ENCODE measurements around the gene KYAT1.

KYAT1 gene

GRCh38 chr9:128887914-128888350, 6.2 kb upstream of the KYAT1 start:
- no peak for DNase-seq (ENCODE audit: extremely low spot score)
- ChIA-PET POLR2A (no interaction called here), CTCF (interaction anchor here (0.9 to 2.7 kb wide), 2 partner anchors 13 to 26 kb away, joined by 3 to 10 read pairs; no protein-coding TSS in a partner anchor)
- TF ChIP-seq, protein P1, sequence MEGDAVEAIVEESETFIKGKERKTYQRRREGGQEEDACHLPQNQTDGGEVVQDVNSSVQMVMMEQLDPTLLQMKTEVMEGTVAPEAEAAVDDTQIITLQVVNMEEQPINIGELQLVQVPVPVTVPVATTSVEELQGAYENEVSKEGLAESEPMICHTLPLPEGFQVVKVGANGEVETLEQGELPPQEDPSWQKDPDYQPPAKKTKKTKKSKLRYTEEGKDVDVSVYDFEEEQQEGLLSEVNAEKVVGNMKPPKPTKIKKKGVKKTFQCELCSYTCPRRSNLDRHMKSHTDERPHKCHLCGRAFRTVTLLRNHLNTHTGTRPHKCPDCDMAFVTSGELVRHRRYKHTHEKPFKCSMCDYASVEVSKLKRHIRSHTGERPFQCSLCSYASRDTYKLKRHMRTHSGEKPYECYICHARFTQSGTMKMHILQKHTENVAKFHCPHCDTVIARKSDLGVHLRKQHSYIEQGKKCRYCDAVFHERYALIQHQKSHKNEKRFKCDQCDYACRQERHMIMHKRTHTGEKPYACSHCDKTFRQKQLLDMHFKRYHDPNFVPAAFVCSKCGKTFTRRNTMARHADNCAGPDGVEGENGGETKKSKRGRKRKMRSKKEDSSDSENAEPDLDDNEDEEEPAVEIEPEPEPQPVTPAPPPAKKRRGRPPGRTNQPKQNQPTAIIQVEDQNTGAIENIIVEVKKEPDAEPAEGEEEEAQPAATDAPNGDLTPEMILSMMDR (IDR thresholded peaks at IDR 0.05; ENCODE audit: control extremely low read depth, extremely low read depth, low read depth, missing control alignments), result no peak

- CTCF ChIA-PET, result interaction anchor here (2.7 kb wide), 1 partner anchor 25 kb away, joined by 10 read pairs; no protein-coding TSS in a partner anchor
- POLR2A ChIA-PET, result no interaction called here
- TF ChIP-seq, protein P1 (IDR thresholded peaks at IDR 0.05; ENCODE audit: control extremely low read depth, extremely low read depth, low read depth, missing control alignments), result no peak
- DNase-seq (ENCODE audit: extremely low spot score), result no peak
These were observed 5.3 kb upstream of the KYAT1 start for GRCh38 chr9:128887049-128887448.

DNA sequence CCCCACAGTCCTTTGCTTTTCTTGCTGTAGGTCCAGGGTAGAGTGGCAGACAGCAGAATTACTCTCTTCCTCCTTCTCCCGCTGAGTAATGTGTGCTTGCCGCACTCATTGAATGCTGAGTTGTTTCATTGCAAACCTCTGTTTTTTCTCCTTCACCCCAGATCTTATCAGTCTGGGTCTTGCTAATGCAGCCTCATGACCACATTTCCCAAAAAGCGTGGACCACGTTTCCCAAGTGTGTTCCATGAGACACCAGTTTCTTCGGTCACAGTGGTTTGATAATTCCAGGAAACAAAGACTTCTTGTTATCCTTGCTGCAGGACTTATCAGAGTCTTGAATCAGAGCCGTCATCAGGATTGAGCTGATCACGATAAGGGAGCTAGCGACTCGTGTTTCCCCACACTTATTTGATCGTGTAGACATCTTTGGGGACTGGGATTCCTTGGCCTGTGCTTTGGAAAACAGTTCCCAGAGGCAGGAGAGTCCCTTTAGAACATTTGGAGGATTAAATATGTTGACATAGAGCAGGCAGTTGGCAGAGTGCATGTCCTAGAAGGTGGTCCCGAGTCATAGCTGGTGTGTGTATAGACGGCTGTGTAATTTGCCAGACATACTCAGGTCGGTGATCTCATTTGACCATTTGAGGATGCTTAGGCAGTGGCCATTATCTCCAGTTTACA, 4.6 kb upstream of the KYAT1 start:
- TF ChIP-seq, protein P1 (IDR thresholded peaks at IDR 0.05; ENCODE audit: control extremely low read depth, extremely low read depth, low read depth, missing control alignments), result no peak
- no peak for DNase-seq (ENCODE audit: extremely low spot score)
- ChIA-PET POLR2A (no interaction called here), CTCF (interaction anchor here (2.7 kb wide), 1 partner anchor 24 kb away, joined by 10 read pairs; no protein-coding TSS in a partner anchor)

DNA sequence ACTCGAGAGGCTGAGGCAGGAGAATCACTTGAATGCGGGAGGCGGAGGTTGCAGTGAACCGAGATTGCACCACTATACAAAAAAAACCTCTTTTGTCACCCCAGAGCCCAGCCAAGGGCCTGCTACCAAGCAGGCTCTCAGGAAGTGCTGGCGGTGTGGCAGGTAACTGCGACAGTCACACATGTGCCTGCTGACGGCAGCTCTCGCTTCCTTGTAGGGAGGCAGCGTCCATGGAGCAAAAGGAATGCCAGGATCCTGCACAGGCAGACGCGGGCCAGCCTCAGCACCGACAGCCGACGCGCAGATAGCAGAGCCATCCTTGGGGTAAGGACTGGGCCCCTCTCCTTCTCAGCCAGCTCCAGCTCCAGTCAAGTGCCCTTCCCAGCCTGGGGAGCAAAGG, 4.0 kb upstream of the KYAT1 start:
- POLR2A ChIA-PET, result no interaction called here

DNA sequence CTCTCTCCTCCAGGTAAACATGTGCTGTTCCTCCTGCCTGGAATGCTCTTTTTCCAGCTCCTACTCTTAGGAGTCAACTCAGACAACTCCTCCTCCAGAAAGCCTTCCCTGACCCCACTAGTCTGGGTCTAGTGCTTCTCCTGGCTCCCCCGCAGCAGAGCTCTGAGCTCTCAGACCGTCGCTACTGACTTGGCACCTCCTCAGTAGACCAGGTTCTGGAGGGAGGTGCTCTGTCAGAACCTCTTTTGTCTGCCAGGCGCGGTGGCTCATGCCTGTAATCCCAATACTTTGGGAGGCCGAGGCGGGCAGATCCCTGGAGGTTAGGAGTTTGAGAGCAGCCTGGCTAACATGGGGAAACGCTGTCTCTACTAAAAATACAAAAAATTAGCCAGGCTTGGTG, 3.6 kb upstream of the KYAT1 start:
- CTCF ChIA-PET, result no interaction called here
- TF ChIP-seq, protein P1 (IDR thresholded peaks at IDR 0.05; ENCODE audit: control extremely low read depth, extremely low read depth, low read depth, missing control alignments), result no peak
- POLR2A ChIA-PET, result no interaction called here

More for the DNA sequence above, 4.0 kb upstream of the KYAT1 start:
- DNase-seq (ENCODE audit: extremely low spot score), result no peak
- CTCF ChIA-PET, result interaction anchor here (2.7 kb wide), 1 partner anchor 24 kb away, joined by 10 read pairs; no protein-coding TSS in a partner anchor
- TF ChIP-seq, protein P1 (IDR thresholded peaks at IDR 0.05; ENCODE audit: control extremely low read depth, extremely low read depth, low read depth, missing control alignments), result no peak

GRCh38 chr9:128884164-128884563, 2.4 kb upstream of the KYAT1 start:
- ChIA-PET CTCF (interaction anchor here (1.2 kb wide), 1 partner anchor 20 kb away, joined by 3 read pairs; no protein-coding TSS in a partner anchor), POLR2A (no interaction called here)
- TF ChIP-seq, protein P1 (IDR thresholded peaks at IDR 0.05; ENCODE audit: control extremely low read depth, extremely low read depth, low read depth, missing control alignments), result no peak
- no peak for DNase-seq (ENCODE audit: extremely low spot score)

More for the DNA sequence above, 3.6 kb upstream of the KYAT1 start:
- no peak for DNase-seq (ENCODE audit: extremely low spot score)
